Stimulated activated CD8-positive, alpha-beta memory T cell treated with anti-CD3 and anti-CD28 coated beads, Interleukin-4, amount 100 ng/mL, for 24 hours (primary cell): ENCODE measurements around the gene DNAH17.

ENCODE experiments used
- DNase-seq: peaks from one replicate; pipeline ENCODE4 v3.0.0-alpha.2; 2020; ENCODE audit warnings: low read depth

Gene DNAH17

DNA sequence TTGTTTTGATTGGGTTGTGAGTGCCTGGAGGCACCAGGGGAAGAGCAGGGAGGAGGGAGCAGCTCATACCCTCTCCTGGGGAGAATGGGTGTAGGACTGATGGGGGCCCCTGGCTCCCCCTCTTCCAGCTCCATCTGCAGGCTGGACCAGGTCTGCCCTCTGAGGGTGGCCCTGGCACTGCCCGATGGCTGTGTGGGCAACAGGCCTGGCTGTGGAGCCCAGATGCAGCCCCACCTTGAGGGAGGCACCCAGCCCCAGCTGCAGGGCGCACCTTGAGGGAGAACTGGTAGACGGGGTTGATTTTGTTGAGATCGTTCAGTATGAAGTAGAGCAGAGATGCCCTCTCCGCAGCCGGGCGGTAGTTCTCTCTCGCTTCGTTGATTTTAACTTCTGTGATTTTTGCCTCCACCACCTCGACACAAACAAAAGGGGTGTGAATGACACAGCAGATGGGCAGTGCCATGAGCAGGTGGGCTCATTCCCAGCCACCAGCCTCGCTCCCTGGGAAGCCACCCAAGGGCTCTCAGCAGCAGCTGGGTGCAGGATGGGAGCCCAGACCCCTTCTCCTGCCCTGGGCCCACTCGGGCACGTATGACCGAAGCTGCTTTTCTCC is 127.1 kb downstream of the DNAH17 start:
- DNase-seq: no peak

DNA sequence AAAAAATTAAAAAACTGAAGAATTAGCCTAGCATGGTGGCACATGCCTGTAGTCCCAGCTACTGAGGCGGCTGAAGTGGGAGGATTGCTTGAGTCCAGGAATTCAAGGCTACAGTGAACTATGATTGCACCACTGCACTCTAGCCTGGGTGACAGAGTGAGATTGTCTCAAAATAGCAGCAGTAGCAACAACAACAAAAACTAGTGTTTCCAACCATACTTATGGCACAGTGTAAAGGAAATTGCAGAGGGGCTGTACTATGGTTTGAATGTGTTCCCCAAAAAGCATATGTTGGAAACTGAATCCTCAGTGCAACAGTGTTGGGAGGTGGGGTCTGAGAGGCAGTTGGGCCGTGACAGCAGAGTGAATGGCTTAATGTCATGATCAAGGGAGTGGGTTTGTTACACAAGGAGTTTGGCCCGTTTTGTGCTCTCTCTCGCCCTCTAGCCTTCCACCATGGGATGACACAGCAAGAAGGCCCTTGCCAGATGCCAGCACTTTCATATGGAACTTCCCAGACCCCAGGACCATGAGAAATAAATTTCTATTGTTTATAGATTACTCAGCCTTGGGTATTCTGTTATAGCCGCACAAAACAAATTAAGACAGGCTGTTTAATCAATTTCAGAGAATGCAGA is 128.7 kb downstream of the DNAH17 start:
- DNase-seq: no peak

DNA sequence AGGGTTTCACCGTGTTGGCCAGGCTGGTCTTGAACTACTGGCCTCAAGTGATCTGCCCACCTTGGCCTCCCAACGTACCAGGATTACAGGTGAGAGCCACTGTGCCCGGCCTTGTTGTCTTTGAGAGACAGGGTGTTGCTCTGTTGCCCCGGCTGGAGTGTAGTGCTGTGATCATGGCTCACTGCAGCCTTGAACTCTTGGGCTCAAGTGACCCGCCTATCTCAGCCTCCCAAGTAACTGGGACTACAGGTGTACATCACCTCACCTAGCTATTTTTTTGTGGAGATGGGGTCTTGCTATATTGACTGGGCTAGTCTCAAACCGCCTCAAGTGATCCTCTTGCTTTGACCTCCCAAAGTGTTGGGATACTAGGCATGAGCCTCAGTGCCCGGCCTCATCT is 130.4 kb downstream of the DNAH17 start:
- DNase-seq: no peak

DNA sequence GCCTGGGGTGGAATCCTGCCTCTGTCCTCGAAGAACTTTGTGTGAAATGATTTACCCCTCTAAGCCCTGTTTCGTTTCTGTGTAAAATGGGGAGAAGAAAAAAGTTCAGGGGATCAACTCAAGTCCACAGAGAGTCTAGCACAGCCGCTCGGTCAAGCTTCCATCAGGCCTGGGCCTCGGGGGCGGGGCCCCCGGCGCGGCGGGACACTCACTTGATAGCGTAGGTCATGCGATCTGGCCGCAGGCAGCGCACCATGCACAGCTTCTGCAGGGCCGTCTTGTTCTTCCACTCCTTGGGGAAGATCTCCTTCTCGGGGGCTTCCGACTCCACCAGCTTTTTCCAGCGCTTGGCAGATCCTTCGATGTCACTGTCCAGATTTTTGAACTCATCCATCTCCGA is 132.8 kb downstream of the DNAH17 start:
- no peak for DNase-seq

DNA sequence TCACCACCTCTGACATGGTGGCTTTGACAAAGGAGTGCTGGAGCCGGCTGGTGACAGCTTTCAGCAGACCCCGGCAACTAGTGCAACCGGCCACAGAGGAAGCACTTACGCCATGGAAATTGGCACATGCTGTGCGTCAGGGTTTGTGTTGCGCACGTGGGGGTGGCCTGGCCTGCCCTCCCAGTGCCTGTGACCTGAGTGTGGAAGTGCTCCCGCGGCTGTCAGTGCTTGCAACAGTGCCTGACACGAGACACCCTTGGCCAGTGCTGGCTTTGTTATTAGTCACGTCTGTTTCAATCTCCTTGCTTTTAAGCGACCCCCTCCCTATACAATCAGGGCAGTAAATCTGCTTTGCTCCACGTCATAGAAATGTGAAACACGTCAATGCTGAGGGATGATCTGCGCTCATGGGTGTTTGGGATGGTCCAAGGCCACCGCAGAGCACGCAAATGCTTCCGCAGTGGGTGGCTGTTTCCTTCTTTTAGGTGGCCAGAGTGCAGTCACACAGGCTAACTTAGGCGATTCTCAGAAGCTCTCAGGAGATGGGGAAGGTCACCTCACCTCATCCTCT is 134.5 kb downstream of the DNAH17 start:
- DNase-seq: no peak

DNA sequence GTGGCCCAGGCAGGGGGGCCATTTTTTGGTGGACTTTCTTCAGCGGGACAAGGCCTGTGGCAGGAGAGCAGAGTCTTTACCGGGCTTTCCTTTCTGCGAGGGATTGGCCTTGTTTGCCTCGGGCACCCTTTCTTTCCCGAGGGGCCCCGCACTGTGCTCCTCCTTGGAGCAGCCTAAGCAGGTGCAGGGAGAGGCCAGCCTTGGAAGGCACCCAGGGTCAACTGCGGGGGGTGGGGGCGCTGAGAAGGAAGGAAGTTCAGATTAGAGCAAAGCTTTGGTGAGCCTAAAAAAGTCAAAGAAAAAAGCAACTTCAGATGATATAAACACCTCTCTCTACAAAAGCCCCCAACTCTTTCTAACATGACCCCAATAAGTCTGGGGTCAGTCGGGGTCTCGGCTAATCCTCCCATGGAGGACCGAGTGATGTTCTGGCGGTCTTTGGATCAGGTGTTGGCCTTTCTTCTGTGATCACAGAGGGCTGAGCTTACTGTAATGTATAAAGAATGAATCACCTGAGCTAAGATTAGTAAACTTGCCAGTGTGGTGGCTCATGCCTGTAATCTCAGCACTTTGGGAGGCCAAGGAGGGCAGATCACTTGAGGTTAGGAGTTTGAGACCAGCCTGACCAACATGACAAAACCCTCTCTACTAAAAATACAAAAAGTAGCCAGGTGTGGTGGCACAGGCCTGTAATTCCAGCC is 135.8 kb downstream of the DNAH17 start:
- DNase-seq: no peak

DNA sequence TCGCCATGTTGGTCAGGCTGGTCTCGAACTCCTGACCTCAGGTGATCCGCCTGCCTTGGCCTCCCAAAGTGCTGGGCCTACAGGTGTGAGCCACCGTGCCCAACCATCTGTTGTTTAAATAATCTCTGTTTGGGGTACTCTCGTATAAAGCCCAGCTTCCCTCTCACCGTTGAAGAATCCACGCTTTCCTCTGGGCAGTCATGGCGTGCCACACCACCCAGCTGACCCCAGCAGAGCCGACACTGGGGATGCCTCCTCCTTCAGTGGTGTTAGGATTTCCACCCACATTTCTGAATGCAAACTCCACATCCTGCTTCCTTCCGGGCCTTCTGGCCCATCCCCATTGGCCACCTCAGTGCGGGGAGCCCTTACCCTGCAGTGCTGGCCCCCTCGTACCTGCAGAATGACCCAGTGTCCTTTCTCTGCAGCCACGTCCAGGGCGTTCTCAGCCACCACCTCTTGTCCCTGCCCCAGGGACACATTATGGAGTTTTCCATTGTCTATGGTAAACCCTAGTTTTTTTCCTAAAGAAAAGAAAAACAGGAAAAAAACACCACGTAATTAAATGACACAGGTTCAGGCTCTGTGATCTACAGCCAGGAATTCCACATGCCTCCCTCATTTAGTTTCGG is 138.4 kb downstream of the DNAH17 start:
- no peak for DNase-seq

DNA sequence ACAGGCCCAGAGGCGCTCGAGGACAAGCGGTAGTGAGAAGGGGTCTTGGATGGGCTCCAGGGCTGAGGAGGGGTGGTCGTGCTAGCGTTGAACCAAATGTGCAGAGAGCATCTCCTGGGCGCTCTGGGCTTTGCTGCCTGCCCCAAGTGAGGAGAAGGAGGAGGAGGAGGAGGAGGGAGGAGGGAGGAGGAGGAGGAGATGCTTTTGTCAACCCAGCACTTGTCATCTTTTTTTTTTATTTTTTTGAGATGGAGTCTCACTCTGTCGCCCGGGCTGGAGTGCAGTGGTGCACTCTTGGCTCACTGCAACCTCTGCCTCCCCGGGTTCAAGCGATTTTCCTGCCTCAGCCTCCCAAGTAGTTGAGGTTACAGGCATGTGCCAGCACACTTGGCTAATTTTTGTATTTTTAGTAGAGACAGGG is 138.9 kb downstream of the DNAH17 start:
- DNase-seq: no peak

DNA sequence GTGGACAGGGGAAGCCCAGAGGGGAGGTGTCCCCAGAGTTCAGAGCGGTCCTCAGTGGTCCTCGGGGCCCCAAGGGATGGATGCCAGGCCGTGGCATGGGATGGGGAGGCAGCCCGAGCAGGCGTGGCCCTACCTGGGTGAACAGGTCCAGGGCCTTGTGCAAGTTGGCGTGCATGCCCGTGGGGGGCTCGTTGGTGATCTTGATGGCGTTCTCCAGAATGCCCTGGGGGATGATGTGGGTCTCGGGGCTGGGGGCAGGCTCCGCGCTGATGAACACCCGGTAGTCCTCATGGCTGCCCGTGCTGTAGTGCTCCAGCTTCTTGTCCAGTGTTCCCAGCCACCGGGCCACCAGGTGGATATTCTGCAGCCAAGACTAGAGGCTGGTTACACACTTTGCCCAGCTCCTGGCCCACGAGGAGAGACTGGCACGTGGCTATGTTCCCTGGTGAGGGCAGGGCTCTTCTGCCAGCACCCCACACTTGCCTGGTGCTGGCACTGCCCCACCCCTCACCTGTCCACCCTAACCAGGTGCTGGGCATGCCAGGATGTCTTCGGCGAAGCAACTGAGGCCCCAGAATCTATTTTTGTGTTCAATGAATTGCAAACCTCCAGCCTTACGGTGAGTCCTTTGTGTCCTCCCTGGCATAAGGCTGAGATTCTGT is 139.6 kb downstream of the DNAH17 start:
- DNase-seq: no peak

DNA sequence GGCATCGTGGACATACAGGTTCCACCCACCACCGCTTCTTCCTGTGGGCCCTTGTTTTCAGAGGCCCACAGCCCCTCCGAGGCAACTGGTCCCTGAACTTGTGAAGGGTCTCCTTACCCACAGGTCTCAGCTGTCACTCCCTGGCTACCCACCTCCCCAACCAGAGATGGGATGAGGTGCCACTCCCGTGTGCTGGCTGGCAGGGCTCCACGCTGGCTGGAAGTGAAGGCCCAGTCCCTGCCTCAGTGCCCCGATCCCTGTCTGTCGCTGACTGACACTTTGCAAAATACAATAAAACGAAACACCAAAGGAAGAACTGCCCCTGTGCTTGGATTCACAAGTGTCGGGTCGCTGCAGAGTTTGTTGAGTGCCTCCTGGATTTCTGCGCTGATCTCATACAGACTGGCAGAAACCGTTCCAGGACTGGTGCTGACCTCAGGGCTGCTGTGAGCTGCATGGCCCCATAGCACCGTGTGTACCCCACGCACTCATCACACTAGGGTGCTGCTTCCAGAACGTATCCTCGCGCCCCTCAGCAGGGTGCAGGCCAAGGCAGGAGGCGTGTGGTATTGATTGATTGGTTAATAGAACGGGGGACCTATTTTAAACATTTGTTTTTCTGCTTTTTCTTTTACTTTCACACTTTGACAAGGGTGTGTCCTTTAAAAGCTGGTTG is 141.7 kb downstream of the DNAH17 start:
- no peak for DNase-seq

DNA sequence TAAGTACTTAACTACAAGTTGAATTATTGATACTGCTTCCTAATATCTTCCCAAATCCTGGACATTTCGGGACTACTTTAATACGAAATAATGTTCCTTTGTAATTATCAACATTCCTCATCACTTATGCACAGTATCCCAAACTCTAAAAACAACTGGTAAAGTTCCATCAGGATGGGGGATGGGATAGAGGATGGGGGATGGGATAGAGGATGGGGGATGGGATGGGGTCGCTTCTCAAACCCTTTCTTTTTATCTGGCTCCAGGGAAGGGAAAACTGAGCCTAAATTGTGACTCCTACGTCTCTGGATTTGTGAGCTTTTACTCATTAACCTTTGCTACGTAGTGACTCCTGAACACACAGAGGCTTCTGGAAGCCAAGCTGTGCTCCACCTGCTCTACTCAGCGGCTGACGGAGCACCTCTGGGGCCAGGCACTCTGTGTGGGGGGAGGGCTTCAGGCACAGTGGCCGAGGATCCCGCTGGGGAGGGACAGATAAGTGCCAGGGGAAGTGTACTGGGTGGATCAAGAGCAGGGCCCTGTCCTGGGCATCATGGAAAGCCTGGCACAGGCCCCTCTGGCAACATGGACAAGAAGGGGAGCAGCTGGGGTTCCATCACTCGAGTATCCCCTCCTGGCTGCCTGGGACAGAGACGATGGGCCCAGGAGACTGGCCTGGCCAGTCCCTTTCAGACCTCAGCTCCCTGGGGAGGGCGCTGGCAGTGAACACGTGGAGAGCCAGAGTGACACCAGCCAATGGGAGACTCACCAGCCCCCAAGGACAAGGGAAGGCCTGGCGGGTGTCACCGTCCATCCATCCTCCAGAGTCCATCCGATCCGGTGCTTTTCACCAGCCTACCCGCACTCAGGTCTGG is 142.5 kb downstream of the DNAH17 start:
- no peak for DNase-seq

DNA sequence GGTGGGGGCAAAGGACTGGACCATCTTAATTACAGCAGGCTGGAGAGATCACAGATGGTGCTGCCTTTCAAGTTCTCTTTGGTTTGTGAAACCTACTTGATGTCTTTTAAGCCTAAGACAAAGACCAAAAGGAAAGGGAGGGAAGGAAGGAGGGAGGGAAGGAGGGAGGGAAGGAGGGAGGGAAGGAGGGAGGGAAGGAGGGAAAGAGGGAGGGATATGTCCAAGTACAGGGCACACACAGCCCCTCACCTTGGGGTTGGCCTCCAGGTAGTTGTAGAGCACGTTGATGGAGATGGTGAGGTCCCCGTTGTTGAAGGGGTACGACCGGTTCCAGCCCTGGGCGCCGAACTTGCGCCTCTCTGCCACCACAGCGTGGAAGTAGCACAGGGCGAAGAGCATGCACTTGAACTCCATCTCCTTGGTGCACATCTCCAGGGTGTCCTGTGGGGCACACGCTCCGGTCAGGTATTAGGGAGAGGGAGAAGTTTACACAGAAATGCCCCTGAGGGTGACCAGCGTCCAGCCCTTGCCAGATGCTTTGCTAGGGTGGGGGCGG is 143.3 kb downstream of the DNAH17 start:
- DNase-seq: no peak

DNA sequence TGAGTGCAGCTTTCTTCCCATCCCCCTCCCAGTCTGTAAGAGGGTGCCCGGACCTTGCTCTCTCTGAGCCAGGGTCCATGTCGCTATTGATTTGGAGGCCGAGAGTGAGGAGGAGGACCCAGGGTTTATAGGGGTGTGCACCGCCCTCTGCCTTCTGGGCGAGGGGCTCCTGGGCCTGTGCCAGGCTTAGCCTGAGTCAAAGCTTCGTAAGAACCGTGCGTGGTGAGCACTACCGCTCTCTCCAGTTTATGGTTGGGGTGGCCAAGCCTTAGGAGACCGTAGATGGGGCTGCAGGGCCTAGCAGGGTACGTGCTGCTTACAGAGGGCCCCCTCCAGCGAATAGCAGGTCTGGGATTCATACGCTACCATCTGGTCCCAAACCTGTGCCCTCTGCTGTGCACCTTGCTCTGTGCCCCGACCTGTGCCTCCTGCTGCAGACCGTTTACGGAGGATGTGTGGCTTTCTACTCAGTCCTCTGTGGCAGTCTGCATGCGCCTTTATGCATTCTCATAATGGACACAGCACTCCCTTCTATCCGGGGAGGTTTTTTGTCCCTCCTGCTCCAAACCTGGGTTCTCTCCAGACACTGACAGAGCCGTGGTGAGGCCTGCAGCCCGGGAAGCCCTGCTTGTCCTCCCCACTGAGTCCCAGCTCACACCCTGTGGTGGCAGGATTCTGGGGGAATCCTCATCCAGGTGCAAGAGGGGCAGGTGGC is 144.0 kb downstream of the DNAH17 start:
- DNase-seq: no peak

DNA sequence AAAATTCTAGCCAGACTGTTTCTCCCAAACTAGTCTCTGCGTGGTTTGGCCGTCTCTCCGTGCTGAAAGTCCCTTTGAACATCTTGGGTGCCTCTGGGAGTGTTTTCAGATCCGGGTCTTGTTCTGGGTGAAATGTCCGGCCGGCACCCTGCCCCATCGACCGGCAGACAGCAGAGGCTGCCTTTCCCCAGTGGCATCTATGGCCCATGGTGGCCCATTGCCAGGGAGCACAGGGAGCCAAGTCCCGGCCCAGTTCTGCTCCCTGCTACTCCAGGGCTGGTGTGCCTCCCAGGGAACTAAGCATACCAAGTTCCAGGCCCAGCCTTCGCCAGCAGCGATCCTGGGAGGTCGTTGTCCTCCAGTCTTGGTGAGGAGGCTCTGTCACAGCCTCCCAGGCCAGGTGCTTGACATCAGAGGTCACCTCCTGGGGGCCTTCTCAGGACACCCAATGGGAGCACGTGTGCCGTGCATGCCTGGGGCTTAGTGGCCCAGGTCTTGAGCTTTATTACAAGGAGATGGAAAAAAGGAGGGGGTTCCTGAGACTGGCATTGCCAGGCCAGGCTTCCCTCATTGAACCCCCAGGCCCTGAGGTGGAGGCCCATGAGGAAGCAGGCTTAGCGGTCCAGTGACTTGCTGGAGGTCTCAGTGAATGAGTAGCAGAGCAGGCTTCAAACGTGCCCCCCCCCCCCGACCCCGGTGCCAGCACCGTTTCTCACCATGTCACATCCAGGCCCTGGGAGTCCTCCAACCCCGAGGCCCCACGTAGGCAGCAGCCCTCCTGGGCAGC is 144.8 kb downstream of the DNAH17 start:
- DNase-seq: no peak

DNA sequence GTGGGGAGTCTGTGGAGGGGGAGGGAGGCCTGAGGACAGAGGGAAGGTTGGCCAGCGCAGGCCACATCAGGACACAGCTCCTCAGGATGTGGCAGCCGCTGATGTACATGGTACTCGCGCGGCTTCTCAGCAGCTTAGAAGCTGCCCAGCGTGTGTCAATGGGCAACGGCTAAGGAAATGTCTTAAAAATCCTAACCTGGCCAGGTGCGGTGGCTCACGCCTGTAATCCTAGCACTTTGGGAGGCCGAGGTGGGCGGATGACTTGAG is 145.6 kb downstream of the DNAH17 start:
- no peak for DNase-seq

DNA sequence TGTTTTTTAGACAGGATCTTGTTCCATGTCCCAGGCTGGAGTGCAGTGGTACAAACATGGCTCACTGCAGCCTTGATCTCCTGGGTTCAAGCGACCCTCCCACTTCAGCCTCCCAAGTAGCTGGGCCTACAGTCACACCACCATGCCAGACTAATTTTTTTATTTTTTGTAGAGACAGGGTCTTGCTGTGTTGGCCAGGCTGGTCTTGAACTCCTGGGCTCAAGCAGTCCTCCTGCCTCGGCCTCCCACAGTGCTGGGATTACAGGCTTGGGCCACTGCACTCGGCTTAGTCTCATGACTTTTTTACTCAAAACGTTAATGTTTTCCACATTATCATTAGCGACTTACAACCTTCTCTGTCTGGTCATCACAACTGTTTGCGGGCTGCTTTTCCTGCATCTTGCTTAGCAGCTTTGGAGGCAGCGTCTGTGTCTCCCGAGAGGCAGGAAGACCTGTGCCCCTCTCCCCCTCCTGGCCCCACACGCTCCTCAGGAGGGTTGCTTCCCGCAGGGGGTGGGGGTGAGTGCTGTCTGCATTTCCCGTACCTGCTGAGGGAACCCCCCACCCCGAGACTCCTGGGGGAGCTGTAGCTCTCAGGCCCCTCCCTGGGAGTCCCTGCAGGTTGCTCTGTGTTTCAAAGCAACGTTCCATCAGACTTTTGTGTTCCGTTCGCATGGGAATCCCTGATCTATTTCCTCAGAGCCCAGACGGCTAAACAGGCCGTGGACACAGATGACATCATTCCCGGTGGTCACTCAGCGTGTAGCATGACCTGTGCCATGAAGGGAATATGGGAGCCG is 146.1 kb downstream of the DNAH17 start:
- no peak for DNase-seq

DNA sequence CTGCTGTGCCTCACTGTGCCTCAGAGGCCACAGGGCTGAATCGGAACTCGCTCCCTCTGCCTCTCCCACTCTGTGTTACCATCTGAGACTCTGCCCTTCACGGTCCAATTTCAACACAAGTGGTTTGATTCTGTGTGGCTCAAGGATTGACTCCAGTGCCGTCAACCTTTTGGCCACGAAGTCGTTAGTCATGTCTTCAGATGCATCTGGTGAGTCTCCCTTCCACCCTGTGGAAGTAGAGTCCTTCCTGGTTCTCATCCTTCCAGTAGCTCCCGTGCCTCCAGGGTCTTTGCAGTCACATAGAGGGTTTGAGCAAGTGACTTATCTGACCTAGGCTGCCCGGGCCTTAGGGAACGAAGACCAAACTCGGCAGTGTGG is 147.6 kb downstream of the DNAH17 start:
- DNase-seq: no peak
